CD4-positive, alpha-beta T cell treated with Interleukin-4 for 4 hours (primary cell): ENCODE measurements around the gene PARD6B.
"Not testable (repeated sequence)": the region's sequence is repeated elsewhere in the genome, so short reads cannot be mapped to it uniquely, and the experiment has no call there.

Experiments used
- DNase-seq: peaks from one replicate; pipeline ENCODE4 v3.0.0-alpha.2; 2020

PARD6B gene

DNA sequence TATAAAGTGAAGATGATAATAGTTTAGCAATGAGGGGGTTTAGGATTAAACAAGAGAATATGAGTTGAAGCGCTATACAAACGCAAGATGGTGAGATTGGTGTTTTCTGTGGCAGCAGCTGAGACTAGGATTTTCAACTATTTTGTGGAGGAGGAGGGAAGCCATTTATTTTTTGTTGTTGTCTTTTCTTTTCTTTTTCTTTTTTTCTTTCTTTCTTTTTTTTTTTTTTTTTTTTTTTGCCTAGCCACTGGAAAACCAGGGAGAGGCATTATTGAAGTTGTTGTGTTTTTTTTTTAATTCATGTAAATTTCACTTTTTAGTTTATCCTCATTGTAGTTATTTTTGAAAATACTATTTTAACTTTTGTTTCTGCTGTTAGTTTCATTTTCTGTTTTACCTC is 15.9 kb downstream of the PARD6B start:
- DNase-seq = no peak

DNA sequence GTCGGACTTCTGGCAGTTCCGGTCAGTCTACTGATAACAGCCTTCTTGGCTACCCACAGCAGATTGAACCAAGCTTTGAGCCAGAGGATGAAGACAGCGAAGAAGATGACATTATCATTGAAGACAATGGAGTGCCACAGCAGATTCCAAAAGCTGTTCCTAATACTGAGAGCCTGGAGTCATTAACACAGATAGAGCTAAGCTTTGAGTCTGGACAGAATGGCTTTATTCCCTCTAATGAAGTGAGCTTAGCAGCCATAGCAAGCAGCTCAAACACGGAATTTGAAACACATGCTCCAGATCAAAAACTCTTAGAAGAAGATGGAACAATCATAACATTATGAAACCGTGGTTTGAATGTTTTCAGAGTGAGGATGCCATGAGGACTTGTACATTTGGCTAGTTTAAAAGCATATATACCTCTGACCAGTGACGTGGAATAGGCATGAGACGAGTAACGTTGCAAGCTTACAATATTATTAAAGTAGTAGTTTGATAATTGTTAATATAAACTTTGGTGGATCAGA is 18.8 kb downstream of the PARD6B start:
- DNase-seq = no peak

DNA sequence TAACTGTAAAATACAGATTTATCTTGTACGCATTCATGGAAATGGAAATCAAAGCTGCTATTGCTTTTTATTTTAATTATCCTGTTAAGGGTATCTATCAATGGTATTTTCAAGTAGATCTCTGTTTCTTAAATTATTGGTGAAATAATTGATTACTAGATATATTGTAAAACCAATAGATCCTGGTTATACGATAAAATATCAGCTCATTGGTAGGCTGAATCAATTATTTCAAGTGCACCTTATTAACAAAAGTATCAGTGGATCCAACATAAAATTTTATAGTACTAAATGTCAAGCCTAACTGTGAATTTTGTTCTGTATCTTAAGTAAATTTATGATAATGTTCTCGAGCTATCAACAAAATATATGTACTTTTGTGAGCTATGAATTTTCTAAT is 21.8 kb downstream of the PARD6B start:
- DNase-seq = no peak

DNA sequence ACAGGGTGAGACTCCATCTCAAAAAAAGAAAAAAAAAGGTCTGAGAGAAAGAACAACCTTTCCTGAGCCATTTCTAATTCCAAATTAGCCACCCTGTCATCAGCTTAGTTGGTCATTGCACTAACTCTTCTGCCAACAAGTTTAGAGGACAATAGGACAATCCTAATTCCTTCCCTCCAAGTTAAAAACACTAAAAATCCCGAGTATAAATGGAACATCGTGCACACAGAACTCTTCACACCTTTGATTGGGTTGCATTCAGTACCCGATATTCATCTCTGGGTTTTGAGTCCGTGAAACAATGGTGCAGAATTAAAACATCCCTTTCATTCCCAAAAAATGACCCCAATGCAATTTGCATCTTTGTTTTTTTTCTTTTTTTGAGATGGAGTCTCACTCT is 23.0 kb downstream of the PARD6B start:
- no peak for DNase-seq

DNA sequence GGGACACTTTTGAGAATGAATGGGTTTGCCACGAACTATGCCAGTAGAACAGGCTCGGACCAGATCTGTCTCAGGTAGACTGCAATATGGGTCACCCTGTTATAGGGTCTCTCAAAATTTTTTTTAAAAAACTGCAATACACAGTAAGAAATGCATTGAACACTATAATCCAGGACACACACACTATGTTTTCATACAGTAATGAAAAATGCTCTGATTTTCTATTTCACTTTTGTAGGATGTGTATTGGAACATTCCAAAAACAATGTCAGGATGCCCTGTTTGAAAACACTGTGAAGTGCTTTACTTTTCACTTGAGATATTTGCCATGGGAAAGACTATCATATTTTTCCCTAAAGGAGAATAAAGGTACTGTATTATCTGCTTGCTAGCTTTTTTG is 25.1 kb downstream of the PARD6B start:
- DNase-seq = no peak

DNA sequence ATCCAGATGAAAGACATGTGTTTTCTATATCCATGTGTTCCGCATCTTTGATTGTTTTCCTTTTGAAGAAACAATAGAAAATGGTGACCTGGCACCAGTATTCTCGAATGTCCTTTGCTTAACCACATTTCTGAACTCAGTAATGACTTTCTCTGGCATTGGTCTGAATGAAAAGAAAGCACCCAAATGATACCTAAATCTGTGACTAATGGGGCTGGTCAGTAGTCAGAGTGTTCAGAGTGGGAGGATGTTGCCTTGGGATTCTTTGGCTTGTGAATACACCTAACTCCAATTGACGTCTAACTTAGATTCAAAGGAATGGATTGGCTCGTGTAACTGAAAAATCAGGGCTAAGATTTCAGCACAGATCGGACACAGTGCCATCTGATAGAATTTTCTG is 27.1 kb downstream of the PARD6B start:
- DNase-seq = no peak

DNA sequence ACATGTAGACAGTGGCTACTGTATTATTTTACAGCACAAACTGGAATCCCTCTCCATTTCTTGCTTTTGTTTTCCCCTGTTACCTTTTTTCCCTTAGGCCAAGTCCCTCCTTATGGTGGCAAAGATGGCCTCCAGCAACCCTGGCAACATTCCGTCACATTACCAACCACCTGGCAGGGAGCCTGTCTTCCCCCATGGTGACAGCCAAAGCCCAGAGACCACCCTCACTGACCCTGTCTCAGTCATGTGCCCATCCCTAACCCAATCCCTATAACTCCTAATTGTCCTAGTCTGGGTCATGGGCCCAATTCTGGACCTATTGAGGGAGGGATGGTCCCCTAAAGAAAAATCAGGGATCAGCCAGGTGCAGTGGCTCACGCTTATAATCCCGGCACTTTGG is 27.6 kb downstream of the PARD6B start:
- no peak for DNase-seq

DNA sequence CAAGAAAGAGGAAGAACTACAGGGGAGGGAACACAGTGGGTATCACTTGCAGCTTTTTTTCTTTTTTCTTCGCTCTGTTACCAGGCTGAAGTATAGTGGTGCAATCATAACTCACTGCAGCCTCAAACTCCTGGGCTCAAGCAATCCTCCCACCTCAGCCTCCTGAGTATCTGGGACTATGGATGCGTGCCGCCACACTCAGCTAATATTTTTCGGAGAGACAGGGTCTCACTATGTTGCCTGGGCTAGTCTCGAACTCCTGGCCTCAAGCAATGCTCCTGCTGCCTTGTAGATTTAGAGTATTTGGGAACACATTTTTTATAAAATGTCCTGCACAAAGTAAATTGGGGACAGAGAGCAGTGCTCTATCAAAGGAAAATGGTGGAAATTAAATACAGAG is 28.3 kb downstream of the PARD6B start:
- DNase-seq = no peak

DNA sequence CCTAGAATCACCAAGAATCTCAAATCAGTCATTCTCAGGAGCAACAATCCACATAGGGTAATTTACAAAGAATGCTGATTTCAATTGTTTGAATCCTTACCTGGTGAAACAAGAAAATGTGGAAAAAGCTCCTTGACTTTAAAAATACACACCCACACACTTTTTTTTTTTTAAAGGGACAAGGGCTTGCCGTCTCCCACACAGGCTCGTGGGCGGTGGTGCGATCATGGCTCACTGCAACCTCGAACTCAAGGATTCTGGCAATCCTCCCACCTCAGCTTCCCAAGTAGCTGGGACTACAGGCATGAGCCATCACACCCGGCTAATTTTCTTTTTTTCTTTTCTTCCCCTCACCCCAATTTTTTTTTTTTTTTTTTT is 30.7 kb downstream of the PARD6B start:
- no peak for DNase-seq

DNA sequence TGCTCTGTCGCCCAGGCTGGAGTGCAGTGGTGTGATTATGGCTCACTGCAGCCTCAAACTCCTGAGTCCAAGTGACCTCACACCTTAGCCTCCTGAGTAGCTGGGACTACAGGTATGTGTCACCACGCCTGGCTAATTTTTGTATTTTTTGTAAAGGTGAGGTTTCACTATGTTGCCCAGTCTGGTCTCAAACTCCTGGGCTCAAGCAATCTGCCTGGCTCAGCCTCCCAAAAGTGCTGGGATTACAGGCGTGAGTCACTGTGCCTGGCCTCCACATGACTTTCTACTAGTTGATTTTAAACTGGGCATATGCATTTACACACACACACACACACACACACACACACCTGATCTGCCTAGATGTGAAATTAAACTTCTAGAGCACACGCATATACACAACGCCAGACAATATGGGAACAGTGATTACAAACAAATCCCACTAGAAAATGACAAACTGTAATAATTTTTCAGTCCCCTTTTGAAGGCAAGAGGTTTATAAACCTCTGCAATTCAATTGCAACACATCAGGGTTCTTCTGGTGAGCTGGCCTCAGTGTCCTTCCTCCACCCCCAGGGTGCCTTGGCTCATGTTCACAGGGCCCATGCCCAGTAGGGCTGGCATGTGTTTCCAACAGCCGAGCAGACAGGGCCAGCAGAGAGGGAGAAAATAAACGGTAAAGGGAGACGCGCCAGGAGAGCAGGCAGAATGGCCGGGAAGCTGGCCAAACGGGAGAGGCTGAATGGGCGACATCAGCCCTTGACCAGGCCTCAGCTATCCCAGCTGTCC is 31.2 kb downstream of the PARD6B start:
- no peak for DNase-seq

DNA sequence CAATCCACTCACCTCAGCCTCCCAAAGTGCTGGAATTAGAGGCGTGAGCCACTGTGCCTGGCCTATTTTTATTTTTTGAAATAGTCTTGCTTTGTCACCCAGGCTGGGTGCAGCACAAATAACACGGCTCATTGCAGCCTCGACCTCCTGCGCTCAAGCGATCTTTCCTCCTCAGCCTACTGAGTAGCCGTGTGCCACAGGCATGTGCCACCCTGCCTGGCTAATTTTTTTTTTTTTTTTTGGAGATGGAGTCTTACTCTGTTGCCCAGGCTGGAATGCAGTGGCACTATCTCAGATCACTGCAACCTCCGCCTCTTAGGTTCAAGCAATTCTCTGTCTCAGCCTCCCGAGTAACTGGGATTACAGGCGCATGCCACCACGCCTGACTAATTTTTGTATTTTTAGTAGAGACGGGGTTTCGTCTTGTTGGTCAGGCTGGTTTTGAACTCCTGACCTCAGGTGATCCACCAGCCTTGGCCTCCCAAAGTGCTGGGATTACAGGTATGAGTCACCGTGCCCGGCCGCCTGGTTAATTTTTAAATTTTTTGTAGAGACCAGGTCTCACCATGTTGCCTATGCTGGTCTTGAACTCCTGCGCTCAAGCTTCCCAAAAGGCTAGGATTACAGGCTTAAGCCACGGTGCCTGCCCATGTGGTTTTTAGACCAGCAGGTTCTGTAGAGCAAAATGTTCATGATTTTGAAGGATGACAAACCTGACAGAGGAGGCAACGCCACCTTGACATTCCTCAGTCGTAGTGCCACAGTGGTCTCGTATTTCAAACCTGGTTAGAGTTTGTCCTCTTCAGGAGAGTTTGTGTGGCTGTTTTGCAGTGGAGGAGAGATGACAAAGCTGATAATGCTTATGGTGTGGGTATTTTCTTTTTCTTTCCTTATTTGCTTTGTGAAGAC is 32.4 kb downstream of the PARD6B start:
- DNase-seq = not testable (repeated sequence)

DNA sequence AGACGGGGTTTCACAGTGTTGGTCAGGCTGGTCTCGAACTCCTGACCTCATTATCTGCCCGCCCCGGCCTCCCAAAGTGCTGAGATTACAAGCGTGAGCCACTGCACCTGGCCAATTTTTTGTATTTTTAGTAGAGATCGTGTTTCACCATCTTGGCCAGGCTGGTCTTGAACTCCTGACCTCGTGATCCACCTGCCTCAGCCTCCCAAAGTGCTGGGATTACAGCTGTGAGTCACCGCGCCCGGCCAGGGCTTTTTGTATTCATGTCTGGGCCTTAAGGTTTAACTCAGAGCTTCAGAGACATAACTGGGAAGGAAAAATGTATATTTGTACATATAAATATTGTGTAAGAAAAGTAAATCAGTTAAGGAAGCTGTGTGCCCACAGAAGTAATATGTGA is 33.9 kb downstream of the PARD6B start:
- DNase-seq = not testable (repeated sequence)

DNA sequence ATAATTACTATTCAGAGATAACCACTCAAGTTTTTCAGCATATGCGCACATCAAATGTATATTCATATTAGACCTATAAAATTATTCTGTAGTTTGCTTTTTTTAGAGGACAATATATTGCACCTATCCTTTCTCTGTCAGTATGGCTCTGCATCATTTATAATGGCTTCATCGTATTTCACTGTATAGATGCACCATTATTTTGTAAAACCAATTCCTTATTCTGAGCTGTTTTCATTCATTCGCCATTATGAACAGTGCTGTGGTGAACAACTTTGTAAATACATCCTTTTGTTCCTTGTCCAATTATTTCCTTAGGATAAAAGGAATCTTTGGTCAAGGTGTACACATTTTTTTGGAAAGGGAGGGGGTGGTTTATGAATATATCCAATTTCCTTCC is 34.3 kb downstream of the PARD6B start:
- no peak for DNase-seq

DNA sequence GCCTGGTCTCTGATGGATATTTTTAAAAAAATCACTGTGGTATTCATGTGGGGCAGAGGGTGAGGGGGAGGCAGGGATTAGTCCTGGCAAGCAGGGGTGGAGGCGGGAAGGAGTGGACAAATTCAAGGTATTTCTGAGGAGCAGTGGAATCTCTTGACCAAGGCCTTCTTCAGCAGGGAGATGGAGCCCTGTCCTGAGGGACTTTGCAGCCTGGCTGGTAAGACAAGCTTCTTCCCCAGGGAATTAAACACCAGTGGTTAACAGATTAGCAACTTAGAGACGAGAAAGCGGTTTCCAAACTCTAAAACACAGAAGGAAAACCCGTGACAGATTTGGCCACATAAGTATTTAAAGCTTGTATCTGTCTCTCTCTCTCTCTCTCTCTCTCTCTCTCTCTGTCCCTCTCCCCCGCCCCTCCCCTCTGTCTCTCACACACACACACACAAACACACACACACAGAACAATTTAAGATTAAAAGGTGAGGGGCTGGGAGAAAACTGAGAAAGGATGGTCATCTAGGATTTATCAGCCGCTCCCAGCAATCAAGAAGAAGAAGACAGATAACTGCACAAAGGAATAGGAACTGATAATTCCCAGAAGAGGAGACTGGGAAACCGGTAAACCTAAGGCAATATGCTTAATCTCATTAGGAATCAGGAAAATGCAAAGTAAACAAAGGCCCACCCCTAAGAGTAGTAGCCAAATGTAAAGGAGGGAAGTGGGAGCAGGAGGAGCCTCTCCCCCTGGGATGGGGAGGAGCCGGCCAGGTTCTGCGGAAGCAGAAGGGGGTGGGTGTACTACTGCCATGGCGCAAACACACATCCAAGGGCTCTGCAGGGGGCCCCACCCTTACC is 35.8 kb downstream of the PARD6B start:
- DNase-seq = not testable (repeated sequence)

DNA sequence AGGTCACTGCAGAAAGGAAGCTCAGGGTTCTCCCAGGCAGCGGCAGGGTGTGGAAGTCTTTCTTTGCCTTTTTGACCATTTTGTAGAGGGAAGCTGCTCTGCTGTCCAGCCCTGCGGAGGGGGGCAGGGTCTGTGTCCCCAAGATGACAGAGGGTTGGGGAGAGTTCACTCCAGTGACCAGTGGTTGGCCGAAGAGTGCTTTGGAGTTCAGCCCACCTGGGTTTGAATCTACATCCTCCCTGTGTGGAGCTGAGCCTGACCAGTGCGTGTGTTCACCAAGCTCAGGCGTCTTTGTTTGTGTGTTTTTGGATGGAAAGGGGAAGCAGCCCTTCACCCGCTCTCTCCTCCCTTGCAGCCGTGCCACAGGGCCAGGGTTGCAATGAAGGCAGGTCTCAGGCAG is 37.6 kb downstream of the PARD6B start:
- DNase-seq = not testable (repeated sequence)

DNA sequence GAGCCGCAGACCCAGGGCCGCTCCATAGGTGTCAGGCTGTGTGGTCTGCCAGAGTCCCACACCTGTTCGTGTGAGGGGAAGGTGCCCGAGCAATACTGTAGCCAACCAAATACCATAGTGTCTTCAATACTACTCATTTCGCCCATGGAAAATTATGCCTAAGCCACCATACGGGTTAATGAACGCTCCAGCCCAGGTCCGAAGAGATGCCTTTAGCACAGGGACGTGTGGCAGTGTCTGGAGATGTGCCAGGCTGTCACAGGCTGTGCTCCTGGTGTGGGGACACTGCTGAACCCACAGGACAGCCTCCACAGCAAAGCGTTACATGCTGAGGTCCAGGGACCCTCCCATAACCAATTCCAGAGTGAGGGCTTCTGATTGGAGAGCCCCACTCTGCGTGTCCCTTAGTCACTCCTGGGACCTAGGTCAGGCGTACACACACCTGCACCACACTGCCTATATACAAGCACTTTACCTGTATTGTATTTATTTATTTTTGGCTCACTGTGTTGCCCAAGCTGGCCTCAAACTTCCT is 38.2 kb downstream of the PARD6B start:
- not testable (repeated sequence) for DNase-seq

DNA sequence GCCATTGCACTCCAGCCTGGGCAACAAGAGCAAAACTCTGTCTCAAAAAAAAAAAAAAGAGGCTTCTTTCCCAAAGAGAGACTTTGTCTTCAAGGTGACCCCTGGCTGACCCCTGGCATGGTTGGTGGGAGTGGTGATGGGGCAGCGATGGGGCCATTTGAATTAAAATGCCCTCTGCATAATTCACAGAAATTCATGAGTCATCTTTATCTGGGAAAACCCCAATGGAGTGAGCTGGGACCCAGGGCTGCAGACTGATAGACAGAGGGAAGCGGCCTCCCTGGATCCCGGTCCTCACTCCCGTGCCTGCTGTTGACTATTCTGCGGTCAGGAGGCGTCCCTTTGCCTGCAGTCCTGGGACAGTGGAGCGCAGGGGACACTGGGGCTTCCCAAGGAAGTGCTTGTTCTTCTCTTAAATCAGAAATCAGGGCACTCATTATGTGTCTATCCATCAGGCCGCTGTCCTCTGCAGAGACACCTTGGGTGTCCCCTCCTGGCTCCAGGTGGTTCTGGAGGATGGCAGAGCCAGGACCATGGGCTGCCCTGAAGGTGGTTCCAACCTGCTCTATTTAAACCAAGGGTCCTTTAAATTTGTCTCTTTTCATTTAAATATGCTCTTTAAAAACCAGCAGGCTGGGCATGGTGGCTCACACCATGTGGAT is 40.2 kb downstream of the PARD6B start:
- DNase-seq = not testable (repeated sequence)

DNA sequence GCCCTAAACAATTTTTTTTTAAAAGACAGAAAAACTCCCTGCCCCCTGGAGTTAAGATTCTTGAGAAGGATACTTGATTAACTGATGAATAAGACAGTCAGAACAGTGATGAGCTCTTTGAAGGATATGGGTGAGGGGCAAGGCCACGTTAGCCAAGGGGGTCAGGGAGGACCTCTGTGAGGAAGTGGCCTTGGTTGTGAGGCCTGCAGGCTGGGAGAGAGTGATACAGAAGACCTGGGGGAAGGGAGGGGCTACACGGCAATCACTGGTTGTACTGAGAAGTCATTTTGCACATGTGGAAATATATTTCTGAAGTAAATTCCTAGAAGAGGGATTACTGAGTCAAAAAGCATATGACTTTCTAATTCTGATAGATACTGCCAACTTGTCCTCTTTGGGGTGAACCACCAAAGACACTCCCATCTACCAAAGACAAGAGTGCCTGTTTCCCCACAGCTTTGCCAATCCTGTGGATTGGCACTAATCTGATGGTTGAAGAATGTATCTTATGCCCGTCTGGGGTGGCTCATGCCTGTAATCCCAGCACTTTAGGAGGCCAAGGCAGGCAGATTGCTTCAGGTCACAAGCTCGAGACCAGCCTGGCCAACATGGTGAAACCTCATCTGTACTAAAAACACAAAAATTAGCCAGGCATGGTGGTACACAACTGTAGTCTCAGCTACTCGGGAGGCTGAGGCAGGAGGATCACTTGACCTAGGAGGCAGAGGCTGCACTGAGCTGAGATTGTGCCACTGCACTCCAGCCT is 41.2 kb downstream of the PARD6B start:
- no peak for DNase-seq

DNA sequence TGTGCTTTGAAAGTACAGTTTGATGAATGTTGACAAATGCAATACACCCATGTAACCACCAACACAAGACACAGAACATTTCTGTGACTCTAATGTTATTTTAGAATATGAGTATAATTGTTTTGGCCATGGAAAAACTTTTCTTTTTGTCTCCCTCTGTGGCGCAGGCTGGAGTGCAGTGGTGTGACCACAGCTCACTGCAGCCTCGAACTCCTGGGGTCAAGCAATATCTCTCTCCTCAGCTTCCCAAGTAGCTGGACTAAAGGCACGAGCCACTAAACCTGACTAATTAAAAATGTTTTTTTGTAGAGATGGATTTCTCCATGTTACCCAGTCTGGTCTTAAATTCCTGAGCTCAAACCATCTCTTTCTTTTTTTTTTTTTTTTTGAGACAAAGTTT is 43.1 kb downstream of the PARD6B start:
- no peak for DNase-seq

DNA sequence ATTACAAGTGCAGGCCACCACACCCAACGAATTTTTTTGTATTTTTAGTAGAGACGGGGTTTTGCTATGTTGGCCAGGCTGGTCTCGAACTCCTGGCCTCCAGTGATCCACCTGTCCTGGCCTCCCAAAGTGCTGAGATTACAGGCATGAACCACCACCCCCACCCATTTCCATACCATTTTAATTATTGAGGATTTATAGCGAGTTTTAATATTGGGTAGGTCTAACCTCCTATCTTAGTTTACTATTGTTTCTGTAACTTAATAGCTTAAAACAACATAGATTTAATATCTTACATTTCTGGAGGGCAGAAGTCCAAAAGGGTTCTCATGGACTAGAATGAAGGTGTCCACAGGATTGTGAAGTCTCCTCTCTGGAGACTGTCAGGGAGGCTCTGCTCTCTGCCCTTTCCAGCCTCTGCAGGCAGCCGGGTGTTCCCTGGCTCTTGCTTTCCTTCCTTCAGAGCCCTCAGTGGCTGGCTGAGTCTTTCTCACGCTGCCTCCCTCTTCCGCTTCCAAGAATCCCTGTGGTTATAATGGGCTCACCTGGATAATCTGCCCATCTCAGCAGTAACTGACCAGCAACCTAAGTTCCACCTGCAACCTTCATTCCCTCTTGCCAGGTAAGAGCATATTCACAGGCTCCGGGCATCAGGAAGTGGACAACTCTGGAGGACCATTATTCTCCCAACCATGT is 44.9 kb downstream of the PARD6B start:
- DNase-seq = no peak

DNA sequence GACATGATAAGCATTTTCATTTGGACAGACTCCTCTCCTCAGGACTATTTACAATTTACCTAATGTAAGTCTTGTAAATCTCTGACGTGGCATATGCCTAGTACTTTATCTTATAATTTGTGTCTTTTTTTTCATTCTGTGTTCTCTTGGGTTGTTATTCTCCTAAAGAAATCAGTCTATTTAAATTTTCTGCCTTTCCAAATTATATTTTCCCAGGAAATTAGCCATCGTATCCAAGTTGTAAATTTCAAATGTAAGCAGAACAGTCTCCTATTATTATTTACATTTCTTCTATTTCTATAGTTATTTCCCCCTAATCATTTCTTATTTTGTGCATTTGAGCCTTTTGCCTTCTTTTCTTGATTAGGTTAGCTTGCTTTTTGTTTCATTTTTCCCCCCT is 46.0 kb downstream of the PARD6B start:
- DNase-seq = no peak
